GM21423 (cell line): ENCODE results near the gene PAX8.
A peak's percentile ranks its signal among the peaks of the same experiment; 100 is the strongest.

ENCODE experiments used
- ATAC-seq: cut with Tn5 transposase; IDR thresholded peaks from one replicate; pipeline ENCODE4 v1.9.1; 2021; ENCODE audit warnings: mild to moderate bottlenecking, moderate library complexity; ENCODE audit not compliant: unreplicated experiment

Gene PAX8

GRCh38 chr2:113238871-113239839 lies 39.6 kb downstream of the PAX8 start:
- ATAC-seq = no peak

GRCh38 chr2:113237604-113238160 lies 41.0 kb downstream of the PAX8 start:
- ATAC-seq = no peak

- ATAC-seq = no peak
Measured at GRCh38 chr2:113236367-113237159, 42.2 kb downstream of the PAX8 start.

- peak; percentile 77 for ATAC-seq
Measured at GRCh38 chr2:113235347-113236226, 43.1 kb downstream of the PAX8 start.

GRCh38 chr2:113234721-113235346 lies 43.9 kb downstream of the PAX8 start:
- ATAC-seq = no peak

GRCh38 chr2:113233593-113234550 lies 44.8 kb downstream of the PAX8 start:
- no peak for ATAC-seq

- no peak for ATAC-seq
Measured at GRCh38 chr2:113232740-113233139, 46.0 kb downstream of the PAX8 start.

- ATAC-seq = no peak
Measured at GRCh38 chr2:113232123-113232522, 46.6 kb downstream of the PAX8 start.

GRCh38 chr2:113231064-113231463 lies 47.7 kb downstream of the PAX8 start:
- no peak for ATAC-seq

GRCh38 chr2:113230531-113230930 lies 48.2 kb downstream of the PAX8 start:
- no peak for ATAC-seq

- no peak for ATAC-seq
Measured at GRCh38 chr2:113229795-113230194, 48.9 kb downstream of the PAX8 start.

GRCh38 chr2:113228991-113229716 lies 49.6 kb downstream of the PAX8 start:
- ATAC-seq = no peak

GRCh38 chr2:113228351-113228750 lies 50.4 kb downstream of the PAX8 start:
- ATAC-seq = no peak

GRCh38 chr2:113227698-113228097 lies 51.0 kb downstream of the PAX8 start:
- no peak for ATAC-seq

- no peak for ATAC-seq
Measured at GRCh38 chr2:113227290-113227689, 51.4 kb downstream of the PAX8 start.

GRCh38 chr2:113226462-113226861 lies 52.3 kb downstream of the PAX8 start:
- no peak for ATAC-seq

GRCh38 chr2:113225263-113226259 lies 53.2 kb downstream of the PAX8 start:
- no peak for ATAC-seq
